HG03558 (cell line): ENCODE results near the gene ZNF529.
A peak's percentile ranks its signal among the peaks of the same experiment; 100 is the strongest.
"Not testable (repeated sequence)": the region's sequence is repeated elsewhere in the genome, so short reads cannot be mapped to it uniquely, and the experiment has no call there.

ENCODE experiments used
- ATAC-seq: cut with Tn5 transposase; IDR thresholded peaks from one replicate; pipeline ENCODE4 v1.9.1; 2021; ENCODE audit warnings: moderate number of reproducible peaks; ENCODE audit not compliant: unreplicated experiment; ENCODE audit errors: extremely low read depth

Gene ZNF529

GRCh38 chr19:36573020-36573894 lies at the start of gene ZNF529:
TSS of gene ZNF529 (minus strand) at chr19:36573292. CDS start at chr19:36572346, 946 bp downstream.
- peak; percentile 71 for ATAC-seq

- ATAC-seq = no peak
Observed at GRCh38 chr19:36605877-36606478, 32.9 kb upstream of the ZNF529 start.

GRCh38 chr19:36605101-36605876 lies 32.2 kb upstream of the ZNF529 start, which contains the start of gene ZNF382:
TSS of gene ZNF382 (plus strand) at chr19:36605313. CDS start at chr19:36609915, 4,602 bp downstream.
- no peak for ATAC-seq

- ATAC-seq = peak; percentile 47
Observed at GRCh38 chr19:36604656-36605100, 31.6 kb upstream of the ZNF529 start.

- not testable (repeated sequence) for ATAC-seq
Observed at GRCh38 chr19:36602681-36603080, 29.6 kb upstream of the ZNF529 start.

GRCh38 chr19:36579255-36579654 lies 6.2 kb upstream of the ZNF529 start:
- ATAC-seq = no peak

- no peak for ATAC-seq
Observed at GRCh38 chr19:36577271-36577996, 4.3 kb upstream of the ZNF529 start.

GRCh38 chr19:36574741-36575140 lies 1.6 kb upstream of the ZNF529 start:
- ATAC-seq = no peak

- ATAC-seq = no peak
Observed at GRCh38 chr19:36573895-36574720, 1.0 kb upstream of the ZNF529 start.

GRCh38 chr19:36572593-36573019 lies 486 bp downstream of the ZNF529 start:
- no peak for ATAC-seq

- no peak for ATAC-seq
Observed at GRCh38 chr19:36564391-36564790, 8.7 kb downstream of the ZNF529 start.

GRCh38 chr19:36547001-36547732 lies 25.9 kb downstream of the ZNF529 start:
- no peak for ATAC-seq

- ATAC-seq = peak; percentile 15
Observed at GRCh38 chr19:36528921-36529518, 44.1 kb downstream of the ZNF529 start.

- peak; percentile 58 for ATAC-seq
Observed at GRCh38 chr19:36528194-36528920, 44.7 kb downstream of the ZNF529 start, which contains the start of gene ZNF260. TSS of gene ZNF260 (minus strand) at chr19:36528271. CDS start at chr19:36515238, 13,033 bp downstream.

- ATAC-seq = no peak
Observed at GRCh38 chr19:36527873-36528193, 45.3 kb downstream of the ZNF529 start.

GRCh38 chr19:36527341-36527740 lies 45.8 kb downstream of the ZNF529 start:
- no peak for ATAC-seq

GRCh38 chr19:36526581-36526980 lies 46.5 kb downstream of the ZNF529 start:
- ATAC-seq = no peak
